Renal pelvis (tissue), 4 donors: Measurements from ENCODE around the gene PRDX5. TPM values are rescaled to one million over a fixed set of nuclear protein-coding genes. Genes with fewer than 3 reads are reported as not detected.
"Not testable (repeated sequence)": the region's sequence is repeated elsewhere in the genome, so short reads cannot be mapped to it uniquely, and the experiment has no call there.

ENCODE experiments used
- DNase-seq: peaks from one replicate; pipeline ENCODE4 v3.0.0-alpha.2; 2013
- polyA plus RNA-seq, 3 donors: library from polyadenylated mRNA; unstranded; fragments of 120-200 nt; gene quantifications; one replicate each; pipeline ENCODE4 v1.2.1, GENCODE V29; 2013; ENCODE audit not compliant: insufficient read length in 3 of 3

PRDX5 gene
- polyA plus RNA-seq, 3 donors = 205 to 244 (median 225) TPM

GRCh38 chr11:64318766-64319761 is 1.1 kb downstream of the PRDX5 start:
- DNase-seq = no peak

GRCh38 chr11:64320556-64320955 is 2.6 kb downstream of the PRDX5 start:
- DNase-seq = no peak

DNA sequence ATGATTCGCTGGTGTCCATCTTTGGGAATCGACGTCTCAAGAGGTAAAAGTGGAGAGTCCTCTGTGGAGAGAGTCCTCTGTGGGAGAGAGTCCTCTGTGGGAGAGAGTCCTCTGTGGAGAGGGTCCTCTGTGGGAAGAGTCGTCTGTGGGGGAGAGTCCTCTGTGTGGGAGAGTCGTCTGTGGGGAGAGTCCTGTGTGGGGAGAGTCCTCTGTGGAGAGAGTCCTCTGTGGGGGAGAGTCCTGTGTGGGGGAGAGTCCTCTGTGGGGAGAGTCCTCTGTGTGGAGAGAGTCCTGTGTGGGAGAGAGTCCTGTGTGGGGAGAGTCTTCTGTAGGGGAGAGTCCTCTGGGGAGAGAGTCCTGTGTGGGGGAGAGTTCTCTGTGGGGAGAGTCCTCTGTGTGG is 3.1 kb downstream of the PRDX5 start:
- no peak for DNase-seq

DNA sequence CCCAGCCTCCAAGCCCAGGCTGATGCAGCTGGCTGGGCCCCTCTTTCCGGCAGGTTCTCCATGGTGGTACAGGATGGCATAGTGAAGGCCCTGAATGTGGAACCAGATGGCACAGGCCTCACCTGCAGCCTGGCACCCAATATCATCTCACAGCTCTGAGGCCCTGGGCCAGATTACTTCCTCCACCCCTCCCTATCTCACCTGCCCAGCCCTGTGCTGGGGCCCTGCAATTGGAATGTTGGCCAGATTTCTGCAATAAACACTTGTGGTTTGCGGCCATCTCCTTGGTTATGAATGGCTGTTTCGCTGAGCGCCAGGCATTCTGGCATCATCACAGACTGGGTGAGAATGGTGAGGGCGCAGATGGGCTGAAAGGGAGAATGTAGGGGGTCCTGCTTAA is 3.6 kb downstream of the PRDX5 start:
- no peak for DNase-seq

DNA sequence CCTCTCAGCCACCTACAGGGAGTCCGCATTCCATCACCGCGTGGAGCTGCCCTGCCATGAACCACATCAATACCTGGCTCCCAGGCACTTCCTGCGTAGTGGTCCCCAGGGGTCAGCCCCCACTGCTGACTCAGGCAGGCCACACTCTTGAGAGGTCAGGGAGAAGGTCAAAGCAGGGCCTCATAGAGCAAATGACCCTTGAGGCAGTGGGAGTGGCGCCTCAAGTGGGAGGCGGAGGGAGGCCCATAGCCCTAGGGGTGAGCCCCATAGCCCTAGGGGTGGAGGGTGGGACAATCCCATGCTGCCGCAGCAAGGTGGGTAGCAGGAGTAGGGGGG is 5.0 kb downstream of the PRDX5 start:
- no peak for DNase-seq

GRCh38 chr11:64323373-64323772 is 5.5 kb downstream of the PRDX5 start:
- DNase-seq = no peak

DNA sequence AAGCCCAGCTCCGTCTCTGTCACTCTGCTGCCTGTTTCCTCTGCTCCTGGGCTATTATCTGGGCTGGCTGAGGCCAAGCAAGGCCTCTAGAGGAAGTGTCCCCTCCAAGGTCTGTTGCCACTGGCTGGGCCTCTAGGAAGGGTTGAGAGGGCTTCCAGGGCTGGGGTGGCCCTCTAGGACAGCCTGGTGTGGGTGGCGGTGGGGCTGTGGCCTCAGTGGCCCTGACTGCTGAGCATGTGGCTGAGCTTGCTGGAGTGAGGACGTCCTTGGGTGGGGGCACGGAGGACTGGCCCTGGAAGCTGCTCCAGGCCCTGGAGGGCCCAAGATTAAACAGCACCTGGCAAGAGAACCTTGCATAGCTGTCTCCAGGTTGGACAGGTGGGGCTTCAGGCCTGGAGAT is 6.1 kb downstream of the PRDX5 start:
- DNase-seq = not testable (repeated sequence)

- no peak for DNase-seq
Measured at GRCh38 chr11:64324692-64325469, 7.0 kb downstream of the PRDX5 start.

- no peak for DNase-seq
Measured at GRCh38 chr11:64327375-64327774, 9.5 kb downstream of the PRDX5 start.

DNA sequence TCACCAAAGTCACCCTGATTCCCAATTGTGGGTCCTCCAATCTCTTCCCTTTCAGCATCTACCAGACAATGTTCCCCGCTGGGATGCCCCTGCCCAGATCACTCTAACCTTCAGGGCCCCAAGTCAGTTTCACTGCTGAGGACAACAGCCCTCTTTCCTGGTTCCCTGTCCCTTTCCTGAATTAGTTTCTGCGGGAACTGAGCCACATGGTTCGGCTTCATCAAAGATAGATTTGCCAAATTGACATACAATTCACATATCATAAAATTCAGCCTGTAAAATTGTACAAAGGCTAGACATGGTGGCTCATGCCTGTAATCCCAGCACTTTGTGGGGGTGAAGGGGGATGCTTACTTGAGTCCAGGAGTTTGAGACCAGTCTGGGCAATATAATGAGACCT is 10.1 kb downstream of the PRDX5 start:
- no peak for DNase-seq

GRCh38 chr11:64330888-64331287 is 13.0 kb downstream of the PRDX5 start:
- no peak for DNase-seq

DNA sequence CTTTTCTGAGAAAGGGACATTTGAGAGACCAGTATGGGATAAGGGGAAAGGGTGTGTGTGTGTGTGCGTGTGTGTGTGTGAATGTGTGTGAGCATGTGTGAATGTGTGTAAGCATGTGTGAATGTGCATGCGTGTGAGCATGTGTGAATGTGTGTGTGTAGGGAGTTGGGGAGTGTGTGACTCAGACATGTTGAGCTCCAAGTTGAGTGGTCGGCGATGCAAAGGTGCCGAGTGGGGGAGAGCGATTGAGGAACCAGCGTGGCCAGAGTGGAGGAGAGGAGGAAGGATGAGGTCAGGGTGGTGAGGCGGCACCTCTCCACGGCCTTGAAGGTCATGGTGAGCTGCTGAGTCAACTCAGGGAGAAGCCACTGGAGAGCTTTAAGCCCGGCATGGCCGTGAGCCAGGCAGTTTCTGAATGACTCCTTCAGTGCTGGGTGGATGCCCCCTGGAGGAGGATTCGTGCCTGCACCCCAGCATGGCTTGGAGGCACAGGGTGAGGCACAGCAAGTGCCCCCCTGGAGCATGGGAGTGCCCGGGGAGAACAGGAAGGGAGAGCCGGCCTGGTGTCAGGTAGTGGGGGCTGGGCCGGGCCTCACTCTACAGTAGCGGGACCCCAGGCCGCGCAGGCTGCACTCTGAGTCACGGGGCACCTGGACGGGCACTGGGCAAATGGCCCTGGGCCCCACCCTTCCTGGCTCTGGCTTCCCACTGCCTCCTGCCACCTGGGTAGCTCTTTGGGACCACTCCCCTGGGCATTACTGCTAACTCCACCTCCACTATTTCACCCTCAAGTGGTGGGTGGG is 13.8 kb downstream of the PRDX5 start:
- no peak for DNase-seq

DNA sequence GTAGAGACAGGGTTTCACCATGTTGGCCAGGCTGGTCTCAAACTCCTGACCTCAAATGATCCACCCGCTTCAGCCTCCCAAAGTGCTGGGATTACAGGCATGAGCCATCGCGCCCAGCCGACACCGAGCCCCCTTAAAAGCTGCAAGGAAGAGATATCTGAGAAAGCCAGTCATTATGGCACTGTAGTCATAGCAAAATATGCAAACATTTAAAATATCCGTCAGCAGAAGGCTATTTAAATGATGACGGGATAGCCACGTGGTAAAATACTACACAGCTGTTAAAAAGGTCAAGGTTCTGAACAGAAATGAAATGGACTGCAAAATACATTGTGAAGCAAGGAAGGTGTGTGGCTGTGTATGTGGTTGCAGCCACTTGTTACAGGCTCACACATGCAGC is 15.6 kb downstream of the PRDX5 start:
- DNase-seq = no peak

DNA sequence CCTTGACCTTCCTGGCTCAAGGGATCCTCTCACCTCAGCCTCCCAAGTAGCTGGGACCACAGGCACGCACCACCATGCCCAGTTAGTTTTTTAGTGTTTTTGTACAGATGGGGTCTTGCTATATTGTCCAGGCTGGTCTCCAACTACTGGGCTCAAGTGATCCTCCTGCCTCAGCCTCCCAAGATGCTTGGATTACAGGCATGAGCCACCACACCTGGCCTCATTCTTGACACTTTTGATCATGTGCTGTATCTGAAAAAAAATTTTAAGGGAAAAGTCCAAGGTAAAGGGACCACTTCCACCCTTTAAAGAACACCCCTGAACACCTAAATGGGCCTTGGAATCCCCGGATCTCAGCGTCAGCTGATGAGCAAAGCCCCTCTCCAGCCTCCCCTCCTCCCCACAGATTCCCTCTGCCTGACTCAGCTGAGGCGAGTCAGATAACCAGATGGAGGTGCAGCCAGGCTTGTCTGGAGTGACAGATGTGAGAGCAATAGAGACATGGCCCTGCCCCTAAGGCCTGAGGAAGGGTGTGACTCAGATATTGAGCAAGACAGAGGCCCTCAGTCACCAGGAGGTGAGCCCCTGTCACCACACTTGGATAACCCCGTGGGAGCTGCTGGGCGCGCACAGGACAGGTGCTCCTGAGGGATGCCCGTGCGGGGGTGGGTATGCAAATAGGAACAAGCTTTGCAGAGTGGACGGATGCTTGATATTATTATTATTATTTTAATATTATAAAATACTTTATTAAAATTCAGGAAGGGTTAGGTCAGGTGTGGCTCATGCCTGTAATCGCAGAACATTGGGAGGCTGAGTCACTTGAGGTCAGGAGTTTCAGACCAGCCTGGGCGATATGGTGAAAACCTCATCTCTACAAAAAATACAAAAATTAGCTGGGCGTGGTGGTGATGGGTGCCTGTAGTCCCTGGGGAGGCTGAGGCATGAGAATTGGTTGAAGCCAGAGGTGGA is 17.1 kb downstream of the PRDX5 start:
- no peak for DNase-seq

DNA sequence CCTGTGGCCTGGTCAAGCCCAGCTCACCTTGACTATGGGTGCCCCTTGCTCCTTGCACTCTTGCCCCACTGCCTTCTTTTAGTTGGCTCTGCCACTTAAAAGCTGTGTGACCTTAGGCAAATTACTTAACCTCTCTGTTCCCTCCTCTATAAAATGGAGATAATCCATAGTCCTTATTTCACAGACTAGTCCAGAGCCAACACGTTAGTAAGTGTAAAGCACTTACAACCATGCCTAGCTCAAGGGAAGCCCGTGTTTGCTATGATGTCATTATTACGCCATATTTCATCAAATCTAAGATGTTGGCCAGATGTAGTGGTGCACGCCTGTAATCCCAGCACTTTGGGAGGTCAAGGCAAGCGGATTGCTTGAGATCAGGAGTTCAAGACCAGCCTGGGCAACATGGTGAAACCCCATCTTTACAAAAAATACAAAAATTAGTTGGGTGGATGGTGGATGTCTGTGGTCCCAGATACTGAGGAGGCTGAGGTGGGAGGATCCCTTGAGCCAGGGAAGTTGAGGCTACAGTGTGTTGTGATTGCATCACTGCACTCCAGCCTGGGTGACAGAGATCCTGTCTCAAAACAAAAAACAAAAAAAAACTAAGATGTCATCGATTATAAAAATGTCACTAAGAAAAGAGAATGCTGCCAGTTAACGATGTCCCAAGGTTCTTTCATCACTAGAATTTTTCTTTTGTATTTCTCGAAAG is 19.8 kb downstream of the PRDX5 start:
- no peak for DNase-seq

- no peak for DNase-seq
Measured at GRCh38 chr11:64338716-64339115, 20.8 kb downstream of the PRDX5 start.

GRCh38 chr11:64339286-64339685 is 21.4 kb downstream of the PRDX5 start:
- DNase-seq = no peak

DNA sequence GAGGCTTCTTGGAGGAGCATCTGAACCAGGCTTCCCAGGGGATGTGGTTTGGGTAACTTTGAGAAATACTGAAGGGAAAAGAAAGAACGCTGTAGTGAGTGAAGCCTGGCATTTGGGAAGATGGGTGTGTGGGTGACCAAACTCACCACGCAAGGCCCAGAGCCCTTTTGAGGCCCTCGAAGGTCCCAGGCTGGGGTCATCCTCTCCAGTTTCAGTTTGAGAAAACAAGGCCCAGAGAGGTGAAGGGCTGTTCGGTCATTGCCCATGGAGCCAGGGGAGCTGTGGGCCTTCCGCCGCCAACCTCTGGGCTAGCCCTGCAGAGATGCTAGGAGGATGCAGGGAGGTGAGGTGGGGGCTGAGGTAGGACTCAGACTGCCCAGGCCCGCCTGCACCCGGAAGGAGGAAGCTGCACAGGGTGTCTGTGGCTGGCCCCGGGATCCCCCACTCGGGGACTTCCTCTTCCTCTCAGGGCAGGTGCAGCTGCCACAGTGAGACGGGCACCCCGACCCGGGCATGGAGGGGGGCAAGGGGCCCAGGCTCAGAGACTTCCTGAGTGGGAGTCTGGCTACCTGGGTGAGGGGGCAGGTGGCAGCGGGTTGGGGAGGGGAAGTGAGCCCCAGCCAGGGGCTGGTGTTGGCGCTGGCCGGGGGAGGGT is 22.0 kb downstream of the PRDX5 start, which contains the start of gene CCDC88B:
Gene CCDC88B, plus strand, starts transcription at position 451 of the 655 bp plus-strand sequence. Its CDS starts 63 bp downstream, at position 514.
- no peak for DNase-seq

- no peak for DNase-seq
Measured at GRCh38 chr11:64340671-64341335, 22.9 kb downstream of the PRDX5 start.
